NCI-H2081 (cell line): ENCODE data around the gene CLCN2.
"Not testable (repeated sequence)": the region's sequence is repeated elsewhere in the genome, so short reads cannot be mapped to it uniquely, and the experiment has no call there.

Experiments
- DNase-seq, 2 experiments: peaks; one replicate each; lab custom pipeline; 2025; lab: John Stamatoyannopoulos, UW

Gene CLCN2

DNA sequence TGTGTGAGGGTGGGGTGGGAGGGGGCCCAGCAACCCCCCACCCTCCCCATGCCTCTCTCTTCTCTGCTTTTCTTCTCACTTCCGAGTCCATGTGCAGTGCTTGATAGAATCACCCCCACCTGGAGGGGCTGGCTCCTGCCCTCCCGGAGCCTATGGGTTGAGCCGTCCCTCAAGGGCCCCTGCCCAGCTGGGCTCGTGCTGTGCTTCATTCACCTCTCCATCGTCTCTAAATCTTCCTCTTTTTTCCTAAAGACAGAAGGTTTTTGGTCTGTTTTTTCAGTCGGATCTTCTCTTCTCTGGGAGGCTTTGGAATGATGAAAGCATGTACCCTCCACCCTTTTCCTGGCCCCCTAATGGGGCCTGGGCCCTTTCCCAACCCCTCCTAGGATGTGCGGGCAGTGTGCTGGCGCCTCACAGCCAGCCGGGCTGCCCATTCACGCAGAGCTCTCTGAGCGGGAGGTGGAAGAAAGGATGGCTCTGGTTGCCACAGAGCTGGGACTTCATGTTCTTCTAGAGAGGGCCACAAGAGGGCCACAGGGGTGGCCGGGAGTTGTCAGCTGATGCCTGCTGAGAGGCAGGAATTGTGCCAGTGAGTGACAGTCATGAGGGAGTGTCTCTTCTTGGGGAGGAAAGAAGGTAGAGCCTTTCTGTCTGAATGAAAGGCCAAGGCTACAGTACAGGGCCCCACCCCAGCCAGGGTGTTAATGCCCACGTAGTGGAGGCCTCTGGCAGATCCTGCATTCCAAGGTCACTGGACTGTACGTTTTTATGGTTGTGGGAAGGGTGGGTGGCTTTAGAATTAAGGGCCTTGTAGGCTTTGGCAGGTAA lies 15.9 kb downstream of the CLCN2 start:
- DNase-seq = peak; percentile 73 to 88

DNA sequence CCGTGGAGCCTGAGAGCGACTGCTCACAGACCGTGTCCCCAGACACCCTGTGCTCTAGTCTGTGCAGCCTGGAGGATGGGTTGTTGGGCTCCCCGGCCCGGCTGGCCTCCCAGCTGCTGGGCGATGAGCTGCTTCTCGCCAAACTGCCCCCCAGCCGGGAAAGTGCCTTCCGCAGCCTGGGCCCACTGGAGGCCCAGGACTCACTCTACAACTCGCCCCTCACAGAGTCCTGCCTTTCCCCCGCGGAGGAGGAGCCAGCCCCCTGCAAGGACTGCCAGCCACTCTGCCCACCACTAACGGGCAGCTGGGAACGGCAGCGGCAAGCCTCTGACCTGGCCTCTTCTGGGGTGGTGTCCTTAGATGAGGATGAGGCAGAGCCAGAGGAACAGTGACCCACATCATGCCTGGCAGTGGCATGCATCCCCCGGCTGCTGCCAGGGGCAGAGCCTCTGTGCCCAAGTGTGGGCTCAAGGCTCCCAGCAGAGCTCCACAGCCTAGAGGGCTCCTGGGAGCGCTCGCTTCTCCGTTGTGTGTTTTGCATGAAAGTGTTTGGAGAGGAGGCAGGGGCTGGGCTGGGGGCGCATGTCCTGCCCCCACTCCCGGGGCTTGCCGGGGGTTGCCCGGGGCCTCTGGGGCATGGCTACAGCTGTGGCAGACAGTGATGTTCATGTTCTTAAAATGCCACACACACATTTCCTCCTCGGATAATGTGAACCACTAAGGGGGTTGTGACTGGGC lies 16.7 kb downstream of the CLCN2 start:
- DNase-seq = no peak

DNA sequence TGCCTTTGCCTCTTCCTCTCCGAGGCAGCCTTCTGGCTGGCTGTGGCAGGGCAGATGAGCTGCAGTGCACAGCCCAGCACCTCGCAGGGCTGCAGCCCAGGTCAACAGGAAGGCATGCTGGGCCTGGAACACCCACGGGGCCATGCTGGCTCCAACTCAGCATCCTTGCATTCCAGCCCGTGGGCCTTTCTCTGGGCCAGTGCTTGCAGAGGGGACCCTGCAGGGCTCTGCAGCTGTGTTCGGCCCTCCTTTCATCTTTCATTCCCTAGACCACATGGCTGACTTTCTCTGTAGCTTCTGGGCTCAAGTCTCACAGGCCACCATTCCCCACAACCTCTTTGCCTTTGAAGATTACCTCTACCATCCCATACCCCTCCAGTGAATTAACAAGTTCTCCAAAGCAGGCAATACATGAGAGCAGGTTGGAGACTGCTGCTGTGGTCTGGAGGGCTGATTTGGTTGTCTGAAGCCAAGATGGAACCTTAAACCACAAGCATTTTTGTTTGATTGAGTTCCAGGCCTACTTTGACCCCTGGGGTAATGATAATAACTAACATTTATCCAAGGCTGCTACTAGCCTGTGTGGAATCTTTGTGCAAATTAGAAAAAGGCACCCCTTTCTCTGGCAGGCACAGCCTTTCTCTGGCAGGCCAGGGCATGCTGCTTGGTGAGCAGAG lies 18.1 kb downstream of the CLCN2 start:
- DNase-seq = no peak

DNA sequence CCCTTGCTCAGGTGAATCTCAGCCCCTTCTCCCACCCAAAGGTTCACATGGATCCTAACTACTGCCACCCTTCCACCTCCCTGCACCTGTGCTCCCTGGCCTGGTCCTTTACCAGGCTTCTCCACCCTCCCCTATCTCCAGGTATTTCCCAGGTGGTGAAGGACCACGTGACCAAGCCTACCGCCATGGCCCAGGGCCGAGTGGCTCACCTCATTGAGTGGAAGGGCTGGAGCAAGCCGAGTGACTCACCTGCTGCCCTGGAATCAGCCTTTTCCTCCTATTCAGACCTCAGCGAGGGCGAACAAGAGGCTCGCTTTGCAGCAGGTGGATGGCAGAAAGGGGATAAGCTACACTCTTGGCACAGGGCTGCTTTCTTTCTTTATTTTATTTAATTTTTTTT lies 19.5 kb downstream of the CLCN2 start:
- no peak for DNase-seq

DNA sequence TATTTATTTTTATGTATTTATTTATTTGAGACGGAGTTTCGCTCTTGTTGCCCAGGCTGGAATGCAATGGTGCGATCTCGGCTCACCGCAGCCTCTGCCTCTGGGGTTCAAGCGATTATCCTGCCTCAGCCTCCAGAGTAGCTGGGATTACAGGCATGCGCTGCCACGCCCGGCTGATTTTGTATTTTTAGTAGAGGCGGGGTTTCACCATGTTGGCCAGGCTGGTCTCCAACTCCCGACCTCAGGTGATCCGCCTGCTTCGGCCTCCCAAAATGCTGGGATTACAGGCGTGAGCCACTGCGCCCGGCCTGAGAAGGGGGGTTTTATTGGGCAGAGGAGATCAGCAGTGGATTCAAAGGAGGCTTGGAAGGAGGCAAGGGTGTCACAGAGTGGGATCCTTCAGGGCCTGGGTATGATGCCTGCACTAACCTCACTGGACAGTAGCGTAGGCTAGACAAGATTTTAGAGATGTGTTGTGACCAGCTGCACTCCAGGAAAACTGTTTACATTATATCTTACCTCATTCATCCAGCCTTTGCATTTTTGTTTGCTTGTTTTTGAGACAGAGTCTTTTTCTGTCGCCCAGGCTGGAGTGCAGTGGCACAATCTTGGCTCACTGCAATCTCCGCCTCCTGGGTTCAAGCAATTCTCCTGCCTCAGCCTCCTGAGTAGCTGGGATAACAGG lies 21.8 kb downstream of the CLCN2 start:
- DNase-seq = not testable (repeated sequence)

DNA sequence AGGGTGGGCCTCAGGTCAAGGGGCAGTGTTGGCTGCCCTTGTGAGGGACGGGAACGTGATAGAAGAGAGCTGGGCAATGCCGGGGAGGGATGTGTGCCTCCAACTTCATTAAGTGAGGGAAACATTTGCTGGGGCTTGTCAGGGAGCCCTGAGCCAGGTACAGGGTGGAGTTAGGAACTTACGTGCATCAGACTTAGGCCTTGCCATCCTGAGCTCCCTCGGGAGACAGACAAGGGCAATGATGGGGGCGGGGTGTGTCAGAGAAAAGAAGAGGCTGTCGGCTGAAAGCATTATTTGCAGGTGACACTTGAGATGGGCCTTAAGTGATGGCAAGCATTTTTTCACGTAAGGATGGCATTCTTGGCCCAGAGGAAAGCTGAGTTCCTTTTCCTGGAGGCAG lies 22.4 kb downstream of the CLCN2 start:
- no peak for DNase-seq

DNA sequence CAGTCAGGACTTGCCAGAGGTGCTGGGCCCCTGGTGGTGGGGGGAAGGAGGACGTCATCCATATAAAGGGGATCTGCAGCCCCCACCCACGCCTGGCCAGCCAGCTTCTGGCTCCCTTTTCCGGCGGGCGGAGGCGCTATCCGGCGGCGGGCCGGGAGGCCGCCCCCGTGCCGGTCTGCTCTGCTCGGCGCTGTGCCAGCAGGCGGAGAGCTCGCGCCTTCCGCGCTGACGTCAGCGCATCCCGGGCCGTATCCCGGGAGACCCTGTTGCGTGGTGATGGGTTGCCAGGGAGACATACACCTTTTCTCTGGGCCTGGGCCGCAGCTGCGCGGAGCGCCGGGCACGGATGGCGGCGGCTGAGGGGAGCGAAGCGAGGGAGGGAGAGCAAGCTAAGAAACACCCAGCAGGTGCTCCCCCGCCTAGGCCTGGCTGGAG lies 22.9 kb downstream of the CLCN2 start:
- peak; percentile 97 to 98 for DNase-seq

DNA sequence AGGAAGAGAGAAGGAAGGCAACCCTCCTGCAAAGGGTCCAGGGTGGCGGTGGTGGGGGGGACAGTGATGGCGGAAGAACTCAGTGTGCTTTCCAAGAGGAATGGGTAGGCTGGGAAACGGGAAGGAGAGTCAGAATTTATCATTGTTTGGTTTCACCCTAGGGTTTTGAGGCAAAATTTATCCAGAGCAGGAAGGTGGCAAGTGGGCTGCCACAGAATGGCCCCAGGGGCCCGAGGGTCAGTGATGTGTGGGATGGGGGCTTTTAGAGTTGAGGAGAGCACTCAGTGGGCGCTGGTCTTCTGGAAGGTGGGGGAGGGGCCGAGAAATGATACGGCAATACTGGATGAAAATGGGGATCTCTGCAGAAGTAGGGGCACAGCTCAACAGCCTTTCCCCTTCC lies 23.4 kb downstream of the CLCN2 start:
- no peak for DNase-seq

DNA sequence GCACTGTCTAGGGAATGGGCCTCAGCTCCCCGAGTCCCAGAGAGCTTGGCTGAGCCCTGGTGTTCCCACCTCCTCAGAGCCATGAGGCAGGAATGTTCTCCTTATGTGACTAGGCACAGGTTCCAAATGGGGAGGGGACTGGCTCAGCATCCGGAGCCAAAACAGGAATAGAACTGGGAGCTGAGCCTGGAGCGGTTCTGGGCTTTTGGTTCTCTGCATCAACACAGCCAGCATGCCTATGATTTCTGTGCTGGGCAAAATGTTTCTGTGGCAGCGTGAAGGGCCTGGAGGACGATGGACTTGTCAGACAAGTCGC lies 24.0 kb downstream of the CLCN2 start, which contains the start of gene FAM131A:
Gene FAM131A (plus strand): TSS at position 202 of the 316 bp plus-strand sequence. CDS start 31 bp downstream, at position 233.
- no peak for DNase-seq

DNA sequence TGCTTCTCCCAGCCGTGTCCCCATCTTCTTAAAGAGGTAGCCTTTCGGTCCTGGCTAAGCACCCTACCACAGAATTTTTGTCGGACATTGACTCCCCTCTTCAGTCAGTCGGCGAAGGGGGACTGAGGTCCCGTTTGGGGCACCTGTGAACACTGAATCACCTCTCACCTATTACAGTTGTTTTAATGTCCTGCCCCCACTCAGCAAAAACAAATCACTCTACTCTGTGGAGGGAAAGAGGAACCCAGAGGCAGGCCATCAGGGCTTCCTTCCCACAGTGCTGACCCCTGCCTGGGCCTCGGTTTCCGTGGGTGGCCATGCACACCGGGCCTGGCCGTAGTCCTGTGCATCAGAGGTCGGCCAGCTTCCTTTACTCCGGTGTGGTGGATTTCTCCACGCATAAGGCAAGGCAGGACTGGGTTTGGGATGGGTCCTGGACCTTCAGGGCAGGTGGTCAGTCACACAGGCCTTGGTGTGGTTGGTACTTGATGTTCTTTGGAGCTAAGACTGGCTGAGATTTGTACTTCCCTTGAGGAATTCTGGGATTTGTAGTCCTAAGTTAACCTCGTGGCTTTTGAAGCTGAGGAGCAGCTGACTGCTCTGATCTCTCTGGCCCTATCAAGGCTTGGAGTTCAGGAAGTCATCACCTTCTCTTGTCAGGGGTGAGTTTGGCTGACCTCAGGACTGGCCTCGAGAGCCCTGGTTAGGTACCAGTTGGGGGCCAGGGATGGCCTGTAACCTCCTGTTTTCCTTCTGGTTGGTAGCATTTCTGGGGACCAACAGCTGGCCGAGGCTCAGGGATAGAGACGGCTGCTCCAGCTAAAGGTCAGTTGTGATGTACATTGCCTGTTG lies 24.6 kb downstream of the CLCN2 start:
- DNase-seq = peak; percentile 26 to 45

DNA sequence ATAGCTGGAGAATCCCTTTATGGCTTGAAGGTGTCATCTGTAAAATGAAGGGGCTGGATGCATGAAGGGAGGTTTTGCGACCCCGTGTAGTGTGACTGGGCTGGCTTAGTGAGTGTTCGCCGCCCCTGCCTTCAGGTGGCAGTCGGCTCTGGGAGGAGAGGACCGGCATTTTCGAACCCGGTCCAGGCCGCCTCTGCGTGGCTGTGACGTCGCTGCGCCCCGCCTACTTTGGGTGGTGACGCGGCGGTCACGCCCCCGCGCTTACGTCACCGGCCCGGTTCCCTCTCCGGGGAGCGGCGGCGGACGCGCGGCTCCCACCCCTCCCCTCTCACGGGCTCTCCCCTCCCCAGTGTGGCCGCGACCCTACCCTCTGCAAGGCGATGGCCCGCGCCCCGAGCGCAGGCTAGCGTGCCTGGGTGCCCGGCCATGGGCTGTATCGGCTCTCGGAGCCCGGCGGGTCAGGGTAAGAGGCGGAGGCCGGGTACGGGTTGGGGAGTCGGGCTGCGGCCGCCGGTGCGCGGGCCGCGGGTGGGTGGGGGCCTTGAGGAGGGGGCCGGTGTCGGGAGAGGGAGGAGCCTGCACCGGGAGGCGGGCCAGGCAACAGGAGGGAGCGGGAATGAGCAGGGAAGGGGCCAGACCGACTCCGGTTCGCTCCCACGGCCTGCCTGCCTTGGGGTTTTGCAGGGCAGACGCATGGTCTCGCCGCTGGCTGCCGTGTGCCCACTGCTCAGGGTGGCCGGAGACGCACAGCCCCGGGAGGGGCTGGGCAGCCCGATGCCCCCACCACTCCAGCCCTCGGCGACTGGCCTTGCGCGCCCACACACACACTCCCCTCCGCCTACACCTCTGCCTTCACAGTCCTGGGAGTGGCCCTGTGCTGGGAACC lies 25.5 kb downstream of the CLCN2 start:
- DNase-seq = peak; percentile 82 to 88

DNA sequence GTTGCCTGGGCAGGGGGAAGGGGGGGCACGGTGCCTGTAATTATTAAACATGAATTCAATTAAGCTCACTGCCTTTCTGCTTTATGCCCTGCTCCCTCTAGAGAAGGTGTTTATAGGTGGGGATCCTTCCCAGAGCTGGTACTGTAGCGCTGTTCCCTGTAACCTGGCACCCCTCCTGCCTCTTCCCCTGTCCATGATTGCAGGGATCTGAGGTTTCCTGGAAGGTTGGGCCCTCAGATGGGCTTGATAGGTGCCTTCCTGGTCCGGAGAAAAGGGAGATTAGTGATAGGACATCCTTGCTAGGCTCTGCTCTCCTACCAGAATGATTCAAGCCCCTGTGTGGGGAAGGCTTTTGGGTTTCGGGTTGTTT lies 26.1 kb downstream of the CLCN2 start:
- no peak for DNase-seq

DNA sequence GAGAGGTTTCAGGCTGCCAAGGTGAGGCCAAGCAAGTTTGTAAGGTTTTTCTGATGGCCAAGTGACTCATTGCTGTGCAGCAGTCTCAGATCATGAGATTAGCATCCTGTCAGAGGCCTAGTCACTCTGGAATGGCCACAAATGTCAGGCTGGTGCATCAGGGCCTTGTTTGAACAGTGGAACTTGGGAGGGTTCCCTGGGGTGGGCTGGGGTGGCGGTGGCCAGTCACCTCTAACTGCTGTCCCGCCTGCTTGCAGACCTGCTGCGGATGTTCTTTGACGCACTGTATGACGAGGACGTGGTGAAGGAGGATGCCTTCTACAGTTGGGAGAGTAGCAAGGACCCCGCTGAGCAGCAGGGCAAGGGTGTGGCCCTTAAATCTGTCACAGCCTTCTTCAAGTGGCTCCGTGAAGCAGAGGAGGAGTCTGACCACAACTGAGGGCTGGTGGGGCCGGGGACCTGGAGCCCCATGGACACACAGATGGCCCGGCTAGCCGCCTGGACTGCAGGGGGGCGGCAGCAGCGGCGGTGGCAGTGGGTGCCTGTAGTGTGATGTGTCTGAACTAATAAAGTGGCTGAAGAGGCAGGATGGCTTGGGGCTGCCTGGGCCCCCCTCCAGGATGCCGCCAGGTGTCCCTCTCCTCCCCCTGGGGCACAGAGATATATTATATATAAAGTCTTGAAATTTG lies 26.8 kb downstream of the CLCN2 start:
- no peak for DNase-seq

DNA sequence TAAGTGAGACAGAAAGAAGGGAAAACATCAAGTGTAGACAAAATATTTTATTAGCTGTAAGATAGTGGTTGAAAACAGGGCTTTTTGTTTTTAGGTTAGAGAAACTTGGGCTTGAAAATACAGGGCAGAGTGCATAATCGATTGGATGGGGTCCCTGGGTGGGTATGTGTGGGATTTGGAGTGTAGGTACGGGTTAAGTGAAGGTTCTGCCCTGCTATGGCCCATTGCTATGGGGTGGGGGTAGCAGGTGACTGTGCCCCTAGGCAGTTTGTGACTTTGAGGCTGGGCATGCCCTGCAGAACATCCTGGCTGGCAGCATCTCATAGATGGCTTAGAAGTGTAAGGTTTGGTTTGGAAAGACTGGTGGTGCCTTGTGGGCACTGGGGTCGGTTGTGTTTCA lies 27.7 kb downstream of the CLCN2 start:
- DNase-seq = no peak

DNA sequence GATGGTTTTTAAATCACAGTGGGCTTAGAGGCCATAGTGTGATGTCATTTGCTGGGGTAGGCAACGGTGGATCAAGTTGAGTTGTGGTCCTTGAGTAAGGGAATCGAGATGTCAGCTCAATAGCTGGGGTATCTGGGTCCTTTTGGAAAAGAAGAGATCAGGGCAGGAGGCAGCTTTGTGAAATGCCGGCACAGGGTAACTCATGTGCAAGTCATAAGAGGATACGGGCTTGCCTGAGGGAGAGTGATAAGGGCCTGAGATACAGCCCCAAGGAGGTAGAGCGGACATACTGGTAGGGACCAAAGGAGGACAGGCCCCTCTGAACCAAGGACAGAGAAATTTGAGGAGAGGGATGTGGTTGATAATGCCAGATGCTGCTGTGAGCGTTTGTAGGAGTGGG lies 28.2 kb downstream of the CLCN2 start:
- no peak for DNase-seq

DNA sequence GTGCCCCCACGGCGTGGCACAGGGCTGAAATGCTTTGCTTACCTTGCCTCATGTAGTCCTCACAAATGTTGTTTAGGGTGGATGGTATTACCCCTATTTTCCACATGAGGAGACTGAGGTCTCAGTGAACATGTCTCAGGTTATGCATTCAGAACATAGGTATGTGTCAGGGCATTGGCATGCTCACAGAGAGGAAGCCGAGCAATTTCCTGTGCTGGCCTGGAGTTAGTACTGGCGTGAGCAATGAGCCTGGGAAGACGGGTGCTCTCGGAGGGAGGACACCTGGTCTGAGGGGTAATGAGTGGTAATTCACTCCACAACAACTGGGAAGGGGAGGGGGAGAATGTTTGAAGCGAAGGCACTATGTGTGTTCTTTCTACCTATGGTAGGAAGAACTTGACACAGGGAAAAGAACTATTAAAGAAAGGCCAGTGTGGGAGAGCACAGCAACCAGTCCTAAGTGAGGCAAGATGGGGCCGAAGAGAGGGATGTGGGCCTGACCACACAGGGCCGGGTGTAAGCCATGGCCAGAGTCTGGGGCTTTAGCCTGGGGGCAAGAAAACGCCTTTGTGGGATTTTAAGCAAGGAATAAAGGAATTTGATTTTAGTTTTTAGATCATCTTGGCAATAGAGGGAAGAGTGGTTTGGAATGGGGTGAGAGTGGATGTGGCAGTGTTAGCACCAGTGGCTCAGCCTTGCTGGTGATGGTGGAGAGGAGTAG lies 28.9 kb downstream of the CLCN2 start:
- DNase-seq = no peak

DNA sequence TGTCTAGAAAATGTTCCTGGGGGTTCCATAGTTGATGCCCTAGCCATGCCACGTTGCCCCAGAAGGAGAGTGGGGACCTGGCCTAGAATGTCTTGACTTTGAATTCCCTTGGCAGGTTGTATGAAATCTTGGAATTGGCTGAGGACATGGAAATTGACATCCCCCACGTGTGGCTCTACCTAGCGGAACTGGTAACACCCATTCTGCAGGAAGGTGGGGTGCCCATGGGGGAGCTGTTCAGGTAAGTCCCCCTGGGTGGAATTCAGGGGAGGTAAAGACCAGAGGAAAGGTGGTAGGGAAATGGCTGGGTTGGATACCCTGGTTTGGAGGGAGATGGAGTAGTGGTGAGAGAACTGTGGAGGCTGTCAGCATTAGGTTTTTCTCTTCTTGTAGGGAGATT lies 32.9 kb downstream of the CLCN2 start:
- DNase-seq = no peak

DNA sequence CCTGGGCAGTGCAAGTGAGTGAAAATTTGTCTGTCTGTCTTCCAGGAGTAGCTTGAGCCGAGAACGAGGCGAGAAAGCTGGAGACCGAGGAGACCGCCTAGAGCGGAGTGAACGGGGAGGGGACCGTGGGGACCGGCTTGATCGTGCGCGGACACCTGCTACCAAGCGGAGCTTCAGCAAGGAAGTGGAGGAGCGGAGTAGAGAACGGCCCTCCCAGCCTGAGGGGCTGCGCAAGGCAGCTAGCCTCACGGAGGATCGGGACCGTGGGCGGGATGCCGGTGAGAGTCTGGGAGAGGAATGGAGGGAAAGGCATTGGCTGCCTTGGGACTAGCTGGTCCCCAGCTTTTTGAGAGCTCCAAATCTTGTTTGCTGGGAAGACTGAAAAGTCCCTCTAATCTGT lies 34.2 kb downstream of the CLCN2 start:
- no peak for DNase-seq

DNA sequence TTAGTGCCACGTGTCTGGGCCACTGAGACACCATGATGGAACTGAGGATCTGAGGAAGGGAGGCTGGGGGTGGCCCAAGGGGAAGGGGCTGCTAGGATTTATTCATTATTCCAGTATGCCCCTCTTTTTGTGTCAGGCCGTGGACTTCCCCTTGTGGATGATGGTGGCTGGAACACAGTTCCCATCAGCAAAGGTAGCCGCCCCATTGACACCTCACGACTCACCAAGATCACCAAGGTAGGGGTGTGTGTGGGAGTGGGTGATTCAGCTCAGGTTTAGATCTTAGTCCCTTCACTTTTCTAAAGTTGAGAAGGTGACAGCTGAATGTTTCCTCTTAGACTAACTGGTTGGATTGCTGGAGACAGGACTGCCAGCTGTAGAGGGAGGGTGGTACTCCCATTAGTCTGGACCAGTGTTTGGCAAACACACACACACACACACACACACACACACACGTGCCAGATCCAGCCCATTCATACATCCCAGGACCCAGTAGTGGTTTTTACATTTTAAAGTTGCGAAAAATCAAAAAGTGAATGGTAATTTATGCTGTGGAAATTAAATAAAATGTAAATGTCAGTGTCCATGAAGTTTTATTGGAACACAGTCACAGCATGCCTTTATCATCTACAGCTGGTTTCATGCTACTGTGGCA lies 35.6 kb downstream of the CLCN2 start:
- no peak for DNase-seq
